Hepatocyte (in vitro differentiated cells): ENCODE measurements around the gene THSD4. TPM values are rescaled to one million over a fixed set of nuclear protein-coding genes. Genes with fewer than 3 reads are reported as not detected.

Experiments
- DNase-seq: peaks from one replicate; pipeline ENCODE4 v3.0.0-alpha.2; 2016; ENCODE audit warnings: low spot score
- H2AFZ ChIP-seq: fragments of 200-600 bp; sonication (generic); 2 replicates; pipeline ENCODE4 v1.6.0; 2016; ENCODE audit warnings: antibody characterized with exemption, mild to moderate bottlenecking
- H3K27ac ChIP-seq: fragments of 200-600 bp; sonication (generic); 2 replicates; pipeline ENCODE4 v1.5.1; 2016; ENCODE audit warnings: mild to moderate bottlenecking
- H3K27me3 ChIP-seq: fragments of 200-600 bp; sonication (generic); 2 replicates; pipeline ENCODE4 v1.6.1; 2016
- H3K36me3 ChIP-seq: fragments of 200-600 bp; sonication (generic); replicated peaks from 2 replicates; pipeline ENCODE4 v1.5.1; 2016; ENCODE audit warnings: low read depth; ENCODE audit not compliant: insufficient read depth
- H3K4me1 ChIP-seq: fragments of 200-600 bp; sonication (generic); 2 replicates; pipeline ENCODE4 v1.5.1; 2016; ENCODE audit warnings: mild to moderate bottlenecking, moderate library complexity; ENCODE audit not compliant: insufficient read depth
- H3K4me2 ChIP-seq: fragments of 200-600 bp; sonication (generic); 2 replicates; pipeline ENCODE4 v1.6.0; 2016
- H3K4me3 ChIP-seq: fragments of 200-600 bp; sonication (generic); 2 replicates; pipeline ENCODE4 v1.5.1; 2016; ENCODE audit warnings: mild to moderate bottlenecking
- H3K79me2 ChIP-seq: fragments of 200-600 bp; sonication (generic); 2 replicates; pipeline ENCODE4 v1.6.0; 2017; ENCODE audit warnings: mild to moderate bottlenecking
- H3K9me2 ChIP-seq: fragments of 200-600 bp; sonication (generic); replicated peaks from 2 replicates; pipeline ENCODE4 v1.6.0; 2017; ENCODE audit warnings: mild to moderate bottlenecking; ENCODE audit not compliant: insufficient read depth
- H3K9me3 ChIP-seq: fragments of 200-600 bp; sonication (generic); 2 replicates; pipeline ENCODE4 v1.5.1; 2016; ENCODE audit warnings: low read depth, mild to moderate bottlenecking
- H4K20me1 ChIP-seq: fragments of 200-600 bp; sonication (generic); 2 replicates; pipeline ENCODE4 v1.6.0; 2016; ENCODE audit warnings: mild to moderate bottlenecking; ENCODE audit not compliant: insufficient read depth, poor library complexity, severe bottlenecking
- CTCF ChIP-seq: fragments of 200-600 bp; sonication (generic); IDR thresholded peaks from 2 replicates; pipeline ENCODE4 v1.5.1; 2016; ENCODE audit warnings: antibody characterized with exemption, mild to moderate bottlenecking; ENCODE audit not compliant: poor library complexity
- EZH2 ChIP-seq: fragments of 200-600 bp; sonication (generic); IDR thresholded peaks from 2 replicates; pipeline ENCODE4 v1.6.1; 2016; ENCODE audit warnings: antibody characterized with exemption, mild to moderate bottlenecking, borderline replicate concordance
- EZH2phosphoT487 ChIP-seq: fragments of 200-600 bp; sonication (generic); IDR thresholded peaks from one replicate; pipeline ENCODE4 v1.6.1; 2018; ENCODE audit warnings: antibody characterized with exemption, mild to moderate bottlenecking, low read depth, moderate library complexity; ENCODE audit not compliant: unreplicated experiment, severe bottlenecking
- WGBS: methylation state at CpG from one replicate; pipeline ENCODE4 v1.1.6; 2016; ENCODE audit warnings: low lambda C conversion rate; ENCODE audit errors: missing lambda C conversion rate; 5-methylcytosine and 5-hydroxymethylcytosine counted together
- polyA plus RNA-seq: library from polyadenylated mRNA; unstranded; fragments of >200 nt; fragmentation: Nextera tagmentation; extraction: Ambion mirVana; gene quantifications from 2 replicates; pipeline ENCODE4 v1.2.1, GENCODE V29; 2016
- total RNA-seq: library from RNA; depleted of rRNA; stranded (reverse); fragments of >200 nt; gene quantifications from 2 replicates; pipeline ENCODE4 v1.2.3, GENCODE V29; 2014

The THSD4 gene
- total and polyA plus RNA-seq, 2 experiments from 2014 or later: 4.3 to 7.0 TPM

- TF ChIP-seq EZH2phosphoT487: no peak
- TF ChIP-seq EZH2: no peak
- no peak for TF ChIP-seq CTCF
- Histone ChIP-seq H3K4me3 (no peak overlapping the region), H3K36me3 (no peaks in the 10 kb centered on the region), H3K9me2 (no peaks in the 10 kb centered on the region), H3K27ac (no peak overlapping the region), H3K4me1 (peaks cover 4% of the 10 kb centered on the region), H3K4me2 (no peak overlapping the region), H3K79me2 (no peaks in the 10 kb centered on the region), H4K20me1 (no peaks in the 10 kb centered on the region), H3K27me3 (no peaks in the 10 kb centered on the region), H2AFZ (no peak overlapping the region), H3K9me3 (no peaks in the 10 kb centered on the region)
- WGBS: 98% methylated on average over 2 of the region's 2 CpGs
- DNase-seq: no peak
Measured at GRCh38 chr15:71785996-71786395, 670.7 kb downstream of the THSD4 start.

GRCh38 chr15:71786673-71787072 is 671.4 kb downstream of the THSD4 start:
- H3K79me2 ChIP-seq: no peaks in the 10 kb centered on the region
- H3K4me3 ChIP-seq: no peak overlapping the region
- TF ChIP-seq EZH2 (no peak), CTCF (no peak), EZH2phosphoT487 (no peak)
- H3K36me3 ChIP-seq: no peaks in the 10 kb centered on the region
- H3K9me2 ChIP-seq: no peaks in the 10 kb centered on the region
- H3K9me3 ChIP-seq: no peaks in the 10 kb centered on the region
- H2AFZ ChIP-seq: no peak overlapping the region
- no peak overlapping the region for H3K27ac ChIP-seq
- DNase-seq: no peak
- no peaks in the 10 kb centered on the region for H4K20me1 ChIP-seq
- no peak overlapping the region for H3K4me2 ChIP-seq
- no peaks in the 10 kb centered on the region for H3K27me3 ChIP-seq
- peaks cover 4% of the 10 kb centered on the region for H3K4me1 ChIP-seq
- WGBS: 95% methylated on average over 3 of the region's 7 CpGs

- Histone ChIP-seq H2AFZ (no peak overlapping the region), H3K4me1 (peaks cover 4% of the 10 kb centered on the region), H3K9me2 (no peaks in the 10 kb centered on the region), H3K4me3 (no peak overlapping the region), H3K27ac (peak overlapping the region; percentile 58), H3K79me2 (no peaks in the 10 kb centered on the region), H3K27me3 (no peaks in the 10 kb centered on the region), H4K20me1 (no peaks in the 10 kb centered on the region), H3K9me3 (no peaks in the 10 kb centered on the region), H3K4me2 (no peak overlapping the region), H3K36me3 (no peaks in the 10 kb centered on the region)
- WGBS: 79% methylated on average over 15 of the region's 15 CpGs
- TF ChIP-seq CTCF (no peak), EZH2phosphoT487 (no peak), EZH2 (no peak)
- DNase-seq: peak; percentile 56
Measured at GRCh38 chr15:71788646-71789579, 673.6 kb downstream of the THSD4 start.
